Upper lobe of left lung (tissue), 4 donors: Measurements from ENCODE around the gene PRLH.

Experiments used
- EP300 ChIP-seq, 4 donors: sonication (generic); formaldehyde crosslinking; IDR thresholded peaks; one replicate each; pipeline ENCODE4 v1.5.1; 2017; ENCODE audit warnings: antibody characterized with exemption in 4 of 4, control low read depth in 2 of 4
- POLR2A ChIP-seq, 4 donors: fragments of 450-650 bp; IDR thresholded peaks; one replicate each; pipeline ENCODE4 v1.5.1; 2016 to 2017; ENCODE audit warnings: antibody characterized with exemption in 4 of 4, mild to moderate bottlenecking in 2 of 4
- POLR2AphosphoS5 ChIP-seq, 2 donors: sonication (generic); formaldehyde crosslinking; IDR thresholded peaks; one replicate each; pipeline ENCODE4 v1.5.1; 2017; ENCODE audit warnings: antibody characterized with exemption in 2 of 2
- TF ChIP-seq, protein P1 (sequence below), 6 experiments: fragments of 450-650 bp in 4 of 6; fragments of 200-600 bp in 2 of 6; sonication (generic) in 2 of 6; IDR thresholded peaks; one replicate each; pipeline ENCODE4 v1.5.1; 2016 to 2019; ENCODE audit warnings: antibody characterized with exemption in 6 of 6

DNA sequence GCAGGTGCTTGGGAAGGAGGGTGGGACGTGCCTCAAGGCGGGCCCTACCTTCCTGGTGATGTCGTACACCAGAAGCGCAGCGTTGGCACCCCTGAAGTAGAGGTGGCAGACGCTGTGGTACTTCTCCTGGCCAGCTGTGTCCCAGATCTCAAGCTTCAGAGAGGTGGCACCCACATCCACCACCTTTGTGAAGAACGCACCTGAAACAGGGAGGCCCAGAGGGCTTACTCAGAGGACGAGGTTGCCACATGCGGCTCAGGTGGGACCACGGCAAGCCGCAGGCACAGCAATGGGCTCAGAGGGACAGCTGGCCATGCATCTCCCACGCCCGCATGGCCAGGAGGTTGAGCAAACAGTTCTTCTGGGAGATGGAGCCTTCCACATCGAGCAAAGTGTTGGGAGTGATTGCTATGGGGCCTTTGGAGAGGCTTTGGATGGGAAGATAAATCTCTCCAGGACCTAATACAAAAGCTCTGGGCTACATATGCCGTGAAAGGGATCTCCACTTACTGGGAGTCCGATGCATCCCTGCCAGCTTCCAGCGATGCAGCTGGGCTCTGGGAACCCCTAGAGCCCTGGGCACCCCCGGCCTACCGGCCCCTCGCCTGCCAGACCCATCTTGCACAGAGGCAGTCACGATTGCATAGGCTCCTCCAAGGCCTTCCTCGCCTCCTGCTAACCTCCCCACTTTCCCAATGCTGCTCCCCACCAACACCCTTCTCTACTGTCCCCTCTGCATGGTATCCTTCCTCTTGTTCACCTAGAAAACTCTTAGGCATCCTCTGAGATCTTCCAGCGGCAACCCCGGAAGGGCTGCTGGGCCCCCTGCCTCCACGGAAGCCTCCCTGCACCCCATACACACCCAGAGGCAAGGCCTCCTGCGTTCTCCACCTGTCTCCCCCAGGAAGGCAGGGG lies 11.8 kb downstream of the PRLH start:
- TF ChIP-seq POLR2AphosphoS5 (IDR thresholded peaks at IDR 0.05) (no peak), POLR2A (IDR thresholded peaks at IDR 0.05) (no peak), EP300 (IDR thresholded peaks at IDR 0.05) (no peak)
- TF ChIP-seq, protein P1, sequence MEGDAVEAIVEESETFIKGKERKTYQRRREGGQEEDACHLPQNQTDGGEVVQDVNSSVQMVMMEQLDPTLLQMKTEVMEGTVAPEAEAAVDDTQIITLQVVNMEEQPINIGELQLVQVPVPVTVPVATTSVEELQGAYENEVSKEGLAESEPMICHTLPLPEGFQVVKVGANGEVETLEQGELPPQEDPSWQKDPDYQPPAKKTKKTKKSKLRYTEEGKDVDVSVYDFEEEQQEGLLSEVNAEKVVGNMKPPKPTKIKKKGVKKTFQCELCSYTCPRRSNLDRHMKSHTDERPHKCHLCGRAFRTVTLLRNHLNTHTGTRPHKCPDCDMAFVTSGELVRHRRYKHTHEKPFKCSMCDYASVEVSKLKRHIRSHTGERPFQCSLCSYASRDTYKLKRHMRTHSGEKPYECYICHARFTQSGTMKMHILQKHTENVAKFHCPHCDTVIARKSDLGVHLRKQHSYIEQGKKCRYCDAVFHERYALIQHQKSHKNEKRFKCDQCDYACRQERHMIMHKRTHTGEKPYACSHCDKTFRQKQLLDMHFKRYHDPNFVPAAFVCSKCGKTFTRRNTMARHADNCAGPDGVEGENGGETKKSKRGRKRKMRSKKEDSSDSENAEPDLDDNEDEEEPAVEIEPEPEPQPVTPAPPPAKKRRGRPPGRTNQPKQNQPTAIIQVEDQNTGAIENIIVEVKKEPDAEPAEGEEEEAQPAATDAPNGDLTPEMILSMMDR (IDR thresholded peaks at IDR 0.05) = no peak
